NCI-H510A treated with DMSO at 0.1 percent for 48 hours (cell line): Measurements from ENCODE around the gene TBC1D16.

Experiments used
- DNase-seq: peaks from one replicate; lab custom pipeline; 2025; lab: John Stamatoyannopoulos, UW

The TBC1D16 gene

GRCh38 chr17:79950751-79951150, 84.9 kb downstream of the TBC1D16 start:
- no peak for DNase-seq

DNA sequence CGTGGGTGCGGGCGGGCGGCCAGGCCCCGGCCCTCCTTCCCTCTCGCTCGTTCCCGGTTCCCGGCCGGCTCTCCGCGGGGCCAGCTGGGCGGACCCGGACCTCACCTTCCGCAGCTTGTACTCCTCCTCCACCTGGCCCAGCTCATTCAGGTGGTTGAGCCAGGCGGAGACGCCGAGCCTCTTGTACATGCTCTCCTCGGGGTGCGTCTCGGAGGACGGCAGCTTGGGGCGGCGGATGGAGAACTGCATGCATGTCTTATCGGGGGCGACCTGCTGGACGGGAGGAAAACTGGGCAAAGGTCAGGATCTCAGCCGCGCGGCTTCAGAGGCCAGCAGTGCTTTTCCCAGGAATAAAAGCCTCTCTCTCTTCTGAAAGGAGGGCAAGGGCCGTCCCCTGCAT, 85.4 kb downstream of the TBC1D16 start:
- DNase-seq, result no peak

DNA sequence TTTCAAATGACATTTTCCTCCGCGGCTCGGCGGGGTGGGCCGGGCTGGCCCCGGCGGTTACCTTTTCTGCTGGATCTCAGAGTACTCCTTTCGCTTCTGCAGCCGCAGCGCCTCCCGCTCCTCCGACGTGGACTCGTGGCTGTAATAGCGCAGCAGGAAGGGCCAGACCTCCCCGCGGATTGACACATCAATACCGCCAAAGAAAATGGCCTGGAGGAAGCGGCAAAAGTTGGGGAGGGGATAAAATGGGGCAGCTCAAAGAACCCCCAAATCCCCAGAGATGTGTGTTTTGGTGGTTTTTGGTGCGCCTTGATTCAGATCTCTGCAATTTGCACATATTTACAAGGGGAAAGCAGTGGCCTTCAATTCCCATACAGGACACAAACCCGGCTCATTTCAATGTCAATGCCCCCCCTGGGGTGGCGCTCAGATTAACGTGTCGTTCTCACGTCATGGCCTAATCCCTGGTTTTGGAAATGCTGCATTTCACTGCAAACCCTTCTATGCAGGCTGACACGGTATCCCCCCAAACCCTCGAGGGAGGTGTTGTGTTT, 85.9 kb downstream of the TBC1D16 start:
- DNase-seq, result no peak

GRCh38 chr17:79948945-79949655, 86.6 kb downstream of the TBC1D16 start:
- no peak for DNase-seq

GRCh38 chr17:79948406-79948944, 87.2 kb downstream of the TBC1D16 start:
- no peak for DNase-seq

GRCh38 chr17:79947351-79948031, 88.2 kb downstream of the TBC1D16 start:
- DNase-seq, result no peak

- no peak for DNase-seq
Measured at GRCh38 chr17:79946352-79947231, 89.1 kb downstream of the TBC1D16 start.

GRCh38 chr17:79945591-79946255, 89.9 kb downstream of the TBC1D16 start:
- DNase-seq, result no peak

DNA sequence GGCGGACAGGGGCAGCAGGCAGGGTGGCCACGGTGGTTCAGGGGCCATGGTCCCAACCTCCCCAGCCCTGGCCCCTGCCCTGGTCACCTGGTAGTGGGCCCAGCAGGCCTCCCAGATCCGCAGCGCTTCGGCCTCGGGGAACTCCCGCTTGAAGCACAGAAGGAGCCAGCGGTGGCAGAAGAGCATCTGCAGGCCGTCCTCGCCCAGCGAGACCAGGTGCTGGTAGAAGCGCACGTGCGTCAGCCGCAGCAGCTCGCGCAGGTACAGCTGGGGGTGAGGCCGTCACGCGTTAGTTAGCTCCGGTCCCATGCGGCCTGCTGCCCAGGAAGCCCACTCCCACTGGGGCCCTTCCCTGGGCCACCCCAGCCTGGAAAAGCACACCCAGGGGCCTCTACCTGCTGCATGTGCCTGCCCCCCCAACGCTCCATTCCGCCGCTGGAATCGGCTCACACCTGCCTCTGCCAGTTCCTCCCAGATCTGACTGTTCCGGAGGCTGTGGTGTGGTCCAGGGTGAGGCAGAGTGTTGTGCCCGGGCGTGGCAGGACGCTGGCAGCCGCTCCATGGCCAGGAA, 90.8 kb downstream of the TBC1D16 start:
- DNase-seq, result no peak

GRCh38 chr17:79944251-79944812, 91.3 kb downstream of the TBC1D16 start:
- DNase-seq, result no peak

GRCh38 chr17:79943347-79944241, 92.1 kb downstream of the TBC1D16 start:
- no peak for DNase-seq

DNA sequence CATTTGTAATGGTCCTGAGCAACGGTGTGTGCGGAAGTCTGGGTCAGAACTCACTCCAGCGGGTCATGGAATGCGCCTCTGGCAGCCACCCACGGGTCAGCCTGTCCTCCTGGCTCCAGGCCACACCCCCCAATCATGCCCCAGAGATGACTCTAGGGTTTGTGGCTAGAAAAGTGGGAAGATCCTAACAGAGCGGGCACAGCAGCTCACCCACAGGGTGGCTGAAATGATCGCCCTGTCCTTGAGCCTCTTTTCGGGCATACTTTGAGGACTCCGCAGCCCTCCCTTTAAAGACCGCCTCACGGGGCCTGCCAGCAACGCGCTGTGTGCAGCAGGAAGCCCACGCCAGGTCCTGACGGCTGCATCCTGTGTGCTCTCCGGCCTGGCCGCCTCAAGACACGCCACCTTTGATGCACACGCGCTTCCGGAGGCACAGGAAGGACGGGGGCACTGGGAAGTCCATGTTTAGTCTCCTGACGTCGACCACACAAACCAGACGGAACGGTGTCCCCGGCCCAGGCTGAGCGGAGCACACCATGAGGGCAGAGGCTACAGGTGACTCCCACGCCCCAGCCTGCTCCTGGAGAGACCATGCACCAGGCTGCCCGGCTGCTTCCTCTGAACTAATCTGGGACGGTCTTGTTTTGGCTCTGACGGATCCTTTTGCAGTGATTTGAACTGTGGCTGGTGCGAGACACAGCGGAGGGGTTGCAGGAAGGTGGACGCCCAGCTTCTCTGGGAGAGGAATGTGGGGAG, 92.9 kb downstream of the TBC1D16 start:
- DNase-seq, result no peak

GRCh38 chr17:79942011-79942405, 93.7 kb downstream of the TBC1D16 start:
- no peak for DNase-seq

- no peak for DNase-seq
Measured at GRCh38 chr17:79941088-79942010, 94.3 kb downstream of the TBC1D16 start.

GRCh38 chr17:79940459-79941087, 95.1 kb downstream of the TBC1D16 start:
- no peak for DNase-seq

DNA sequence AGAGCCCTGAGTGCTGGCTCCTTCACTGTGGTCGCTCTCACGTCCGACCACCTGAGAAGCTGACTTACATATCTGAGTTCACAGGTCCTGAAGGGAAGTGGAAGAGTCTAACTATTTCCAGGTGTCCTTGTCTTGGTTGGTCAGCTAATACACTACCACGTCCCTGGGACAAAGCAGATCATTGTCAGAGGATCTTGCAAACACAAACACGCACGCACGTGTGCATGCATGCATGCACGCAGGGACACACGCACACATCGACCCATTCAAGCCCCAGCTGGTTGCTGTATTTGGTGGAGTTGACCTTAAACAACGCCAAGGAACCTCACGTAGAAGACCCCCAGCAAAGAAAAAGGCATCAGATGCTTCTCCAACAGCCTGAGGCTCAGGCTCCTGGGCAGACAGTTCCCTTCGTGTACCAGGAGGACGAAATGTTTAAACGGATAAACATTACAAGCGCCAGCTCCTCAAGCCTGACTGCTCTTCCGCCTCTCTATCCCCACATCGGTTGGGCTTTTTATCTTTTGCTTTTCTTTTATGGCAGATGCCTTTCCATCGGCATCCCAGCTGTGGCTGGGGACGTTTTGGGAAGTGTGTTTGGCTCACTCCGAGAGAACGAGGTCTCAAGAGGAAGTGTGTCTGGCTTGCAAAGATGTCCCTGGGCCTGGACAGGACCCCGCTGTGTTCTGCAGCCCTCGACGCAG, 95.8 kb downstream of the TBC1D16 start:
- no peak for DNase-seq

GRCh38 chr17:79939094-79939435, 96.6 kb downstream of the TBC1D16 start:
- DNase-seq, result no peak
